Gastroesophageal sphincter (tissue), 3 donors: ENCODE results near the gene SLC25A48.

Source experiments
- CTCF ChIP-seq, 4 experiments: fragments of 200-600 bp in 2 of 4; fragments of 450-650 bp in 2 of 4; sonication (generic) in 1 of 4; IDR thresholded peaks; one replicate each; pipeline ENCODE4 v1.5.1; 2017 to 2019; ENCODE audit warnings: antibody characterized with exemption in 4 of 4, mild to moderate bottlenecking in 2 of 4, moderate library complexity in 2 of 4
- POLR2A ChIP-seq, 2 donors: fragments of 450-650 bp; IDR thresholded peaks; one replicate each; pipeline ENCODE4 v1.6.1; 2017; ENCODE audit warnings: antibody characterized with exemption in 2 of 2, mild to moderate bottlenecking in 2 of 2, moderate library complexity in 1 of 2

DNA sequence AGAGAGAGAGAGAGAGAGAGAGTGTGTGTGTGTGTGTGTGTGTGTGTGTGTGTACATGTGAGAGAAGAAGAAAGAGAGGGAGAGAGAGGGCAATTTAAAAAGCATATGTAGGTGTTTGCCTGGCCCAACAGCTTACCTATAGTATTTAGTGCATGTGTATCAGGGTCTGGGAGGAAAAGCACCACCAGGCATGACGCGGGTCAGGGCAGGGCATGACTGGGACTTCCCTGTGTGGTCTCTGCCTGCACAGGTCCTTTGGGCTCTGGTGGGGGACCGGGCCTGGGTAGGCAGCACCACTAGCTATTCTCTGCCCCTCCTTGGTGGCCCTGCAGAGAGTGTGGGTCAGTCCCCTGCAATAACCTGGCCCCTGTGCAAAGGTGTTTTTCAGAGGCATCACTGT, 45.1 kb downstream of the SLC25A48 start:
- TF ChIP-seq CTCF (IDR thresholded peaks at IDR 0.05) (no peak), POLR2A (IDR thresholded peaks at IDR 0.05) (no peak)
